Fibroblast of lung (primary cell): ENCODE measurements around the gene C5AR1. TPM values are rescaled to one million over a fixed set of nuclear protein-coding genes. Genes with fewer than 3 reads are reported as not detected.

Experiments used
- DNase-seq, 2 donors: peaks; one replicate each; pipeline versions ENCODE4 v3.0.0 to v3.0.0-alpha.2; 2010; ENCODE audit warnings: low read depth in 2 of 2
- H2AFZ ChIP-seq: 2 replicates; pipeline ENCODE4 v1.5.1; 2012; ENCODE audit warnings: low read length, control low read depth, inconsistent platforms
- H3K27ac ChIP-seq: 2 replicates; pipeline ENCODE4 v1.5.1; 2011; ENCODE audit warnings: low read length, control low read depth; ENCODE audit not compliant: insufficient read depth
- H3K27me3 ChIP-seq: 2 replicates; pipeline ENCODE4 v1.5.1; 2011; ENCODE audit warnings: mild to moderate bottlenecking, low read length; ENCODE audit not compliant: control insufficient read depth, insufficient read depth
- H3K36me3 ChIP-seq: 2 replicates; pipeline ENCODE4 v1.5.1; 2011; ENCODE audit warnings: low read length; ENCODE audit not compliant: control insufficient read depth, insufficient read depth
- H3K4me1 ChIP-seq: 2 replicates; pipeline ENCODE4 v1.5.1; 2011; ENCODE audit warnings: low read length; ENCODE audit not compliant: control insufficient read depth, insufficient read depth; ENCODE audit errors: extremely low read depth
- H3K4me2 ChIP-seq: 2 replicates; pipeline ENCODE4 v1.5.1; 2011; ENCODE audit warnings: low read length, control low read depth; ENCODE audit not compliant: insufficient read depth; ENCODE audit errors: extremely low read depth
- H3K4me3 ChIP-seq, 4 experiments: fragments of 200-600 bp in 1 of 4; sonication (generic) in 1 of 4; replicated peaks in 1 of 4; 2 replicates each; pipeline ENCODE4 v1.5.1; 2011 to 2016; ENCODE audit warnings: low read length in 4 of 4, low read depth in 3 of 4, mild to moderate bottlenecking in 3 of 4, control low read depth in 2 of 4, inconsistent platforms in 1 of 4, mixed read lengths in 1 of 4; ENCODE audit not compliant: insufficient read depth in 1 of 4; ENCODE audit errors: control extremely low read depth in 1 of 4
- H3K79me2 ChIP-seq: 2 replicates; pipeline ENCODE4 v1.5.1; 2012; ENCODE audit warnings: mild to moderate bottlenecking, low read length, inconsistent platforms; ENCODE audit not compliant: control insufficient read depth, insufficient read depth
- H3K9ac ChIP-seq: 2 replicates; pipeline ENCODE4 v1.5.1; 2011; ENCODE audit warnings: mild to moderate bottlenecking, low read length, control low read depth; ENCODE audit not compliant: insufficient read depth
- H3K9me3 ChIP-seq: 2 replicates; pipeline ENCODE4 v1.5.1; 2012; ENCODE audit warnings: low read depth, low read length; ENCODE audit not compliant: control insufficient read depth, insufficient read depth
- H4K20me1 ChIP-seq: 2 replicates; pipeline ENCODE4 v1.5.1; 2011; ENCODE audit warnings: low read length; ENCODE audit not compliant: control insufficient read depth, insufficient read depth; ENCODE audit errors: extremely low read depth
- EZH2 ChIP-seq: IDR thresholded peaks from 2 replicates; pipeline ENCODE4 v1.5.1; 2012; ENCODE audit warnings: low read length, control low read depth, mild to moderate bottlenecking; ENCODE audit errors: missing control alignments
- polyA plus RNA-seq, 2 donors: library from polyadenylated mRNA; depleted of rRNA in 1 of 2; stranded (reverse) in 1 of 2; unstranded in 1 of 2; fragments of >200 nt; gene quantifications; 2 replicates each; pipeline ENCODE4 v1.2.1, GENCODE V29; 2011 to 2012; ENCODE audit warnings: missing spikeins in 1 of 2
- total RNA-seq: library from RNA; depleted of rRNA; stranded (reverse); fragments of >200 nt; gene quantifications from 2 replicates; pipeline ENCODE4 v1.2.1, GENCODE V29; 2014
- TF ChIP-seq, protein P1 (sequence below), 2 donors: IDR thresholded peaks in 1 of 2; conservative IDR thresholded peaks in 1 of 2; 1 replicate in 1 of 2; 2 replicates in 1 of 2; pipeline ENCODE4 v1.5.1; 2011 to 2012; ENCODE audit warnings: low read length in 2 of 2, control low read depth in 1 of 2, inconsistent platforms in 1 of 2, low read depth in 1 of 2, mild to moderate bottlenecking in 1 of 2

The C5AR1 gene
- total and polyA plus RNA-seq, 2 donors (not counting 1 experiment from before 2014, with no cell fraction given), result 0.33 to 0.81 TPM

DNA sequence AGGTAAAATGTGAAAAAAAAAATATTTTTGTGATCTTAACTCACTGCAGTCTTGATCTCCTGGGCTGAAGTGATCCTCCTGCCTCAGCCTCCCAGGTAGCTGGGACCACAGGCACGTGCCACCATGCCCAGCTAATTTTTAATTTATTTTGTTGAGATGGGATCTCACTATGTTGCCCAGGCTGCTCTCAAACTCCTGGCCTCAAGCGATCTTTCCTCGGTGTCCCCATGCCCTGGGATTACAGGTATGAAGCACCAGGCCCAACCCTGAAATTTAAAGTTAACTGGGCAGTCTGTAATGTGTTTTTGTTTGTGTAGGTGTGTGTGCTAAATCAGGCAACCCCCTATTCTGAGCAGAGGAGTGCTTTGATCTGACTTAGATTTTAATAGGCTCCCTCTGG is 3.4 kb upstream of the C5AR1 start:
- H3K4me2 ChIP-seq, result no peak overlapping the region
- H4K20me1 ChIP-seq, result no peaks in the 10 kb centered on the region
- no peaks in the 10 kb centered on the region for H3K4me1 ChIP-seq
- H3K27me3 ChIP-seq, result no peaks in the 10 kb centered on the region
- H3K79me2 ChIP-seq, result no peaks in the 10 kb centered on the region
- H3K4me3 ChIP-seq, result no peak overlapping the region
- no peaks in the 10 kb centered on the region for H3K36me3 ChIP-seq
- H3K27ac ChIP-seq, result no peak overlapping the region
- H3K9me3 ChIP-seq, result no peaks in the 10 kb centered on the region
- no peak for DNase-seq
- H2AFZ ChIP-seq, result no peak overlapping the region
- H3K9ac ChIP-seq, result no peak overlapping the region
- TF ChIP-seq, protein P1, sequence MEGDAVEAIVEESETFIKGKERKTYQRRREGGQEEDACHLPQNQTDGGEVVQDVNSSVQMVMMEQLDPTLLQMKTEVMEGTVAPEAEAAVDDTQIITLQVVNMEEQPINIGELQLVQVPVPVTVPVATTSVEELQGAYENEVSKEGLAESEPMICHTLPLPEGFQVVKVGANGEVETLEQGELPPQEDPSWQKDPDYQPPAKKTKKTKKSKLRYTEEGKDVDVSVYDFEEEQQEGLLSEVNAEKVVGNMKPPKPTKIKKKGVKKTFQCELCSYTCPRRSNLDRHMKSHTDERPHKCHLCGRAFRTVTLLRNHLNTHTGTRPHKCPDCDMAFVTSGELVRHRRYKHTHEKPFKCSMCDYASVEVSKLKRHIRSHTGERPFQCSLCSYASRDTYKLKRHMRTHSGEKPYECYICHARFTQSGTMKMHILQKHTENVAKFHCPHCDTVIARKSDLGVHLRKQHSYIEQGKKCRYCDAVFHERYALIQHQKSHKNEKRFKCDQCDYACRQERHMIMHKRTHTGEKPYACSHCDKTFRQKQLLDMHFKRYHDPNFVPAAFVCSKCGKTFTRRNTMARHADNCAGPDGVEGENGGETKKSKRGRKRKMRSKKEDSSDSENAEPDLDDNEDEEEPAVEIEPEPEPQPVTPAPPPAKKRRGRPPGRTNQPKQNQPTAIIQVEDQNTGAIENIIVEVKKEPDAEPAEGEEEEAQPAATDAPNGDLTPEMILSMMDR (conservative IDR thresholded peaks at IDR 0.05 in 1 of 2, IDR thresholded peaks at IDR 0.05 in 1 of 2; ENCODE audit: low read depth in 1 of 2, low read length in 2 of 2), result no peak
- no peak for TF ChIP-seq EZH2

DNA sequence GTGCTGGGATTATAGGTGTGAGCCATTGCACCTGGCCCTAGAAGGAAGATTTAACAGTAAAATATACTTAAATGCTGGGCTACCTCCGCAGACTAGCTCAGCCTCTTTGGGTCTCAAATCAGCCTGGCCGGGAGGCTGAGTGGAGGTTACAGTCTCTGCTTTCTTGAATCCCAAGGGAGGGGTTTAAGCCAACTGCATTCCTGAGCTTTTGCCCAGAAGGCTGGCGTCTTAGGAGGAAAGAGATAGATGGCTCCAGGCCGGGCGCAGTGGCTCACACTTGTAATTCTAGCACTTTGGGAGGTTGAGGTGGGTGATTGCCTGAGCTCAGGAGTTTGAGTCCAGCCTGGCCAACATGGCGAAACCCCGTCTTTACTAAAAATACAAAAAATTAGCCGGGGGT is 623 bp upstream of the C5AR1 start:
- no peak for TF ChIP-seq EZH2
- TF ChIP-seq, protein P1 (conservative IDR thresholded peaks at IDR 0.05 in 1 of 2, IDR thresholded peaks at IDR 0.05 in 1 of 2; ENCODE audit: low read depth in 1 of 2, low read length in 2 of 2), result no peak
- Histone ChIP-seq H3K4me3 (no peak overlapping the region), H3K27ac (no peak overlapping the region), H3K36me3 (no peaks in the 10 kb centered on the region), H3K9me3 (no peaks in the 10 kb centered on the region), H4K20me1 (no peaks in the 10 kb centered on the region), H3K4me2 (no peak overlapping the region), H2AFZ (no peak overlapping the region), H3K4me1 (no peaks in the 10 kb centered on the region), H3K9ac (no peak overlapping the region), H3K27me3 (no peaks in the 10 kb centered on the region), H3K79me2 (no peaks in the 10 kb centered on the region)
- peak; percentile 23 to 49 for DNase-seq

- Histone ChIP-seq H3K4me3 (no peak overlapping the region), H3K4me2 (no peak overlapping the region), H3K36me3 (no peaks in the 10 kb centered on the region), H3K9ac (no peak overlapping the region), H2AFZ (no peak overlapping the region), H3K27ac (no peak overlapping the region), H3K9me3 (no peaks in the 10 kb centered on the region), H3K4me1 (no peaks in the 10 kb centered on the region), H3K79me2 (no peaks in the 10 kb centered on the region), H4K20me1 (no peaks in the 10 kb centered on the region), H3K27me3 (no peaks in the 10 kb centered on the region)
- TF ChIP-seq, protein P1 (conservative IDR thresholded peaks at IDR 0.05 in 1 of 2, IDR thresholded peaks at IDR 0.05 in 1 of 2; ENCODE audit: low read depth in 1 of 2, low read length in 2 of 2), result no peak
- TF ChIP-seq EZH2, result no peak
- DNase-seq, result no peak
These were observed 662 bp downstream of the C5AR1 start for GRCh38 chr19:47310323-47310722.
